HG03432 (cell line): ENCODE measurements around the gene NEB.
"Not testable (repeated sequence)": the region's sequence is repeated elsewhere in the genome, so short reads cannot be mapped to it uniquely, and the experiment has no call there.

Source experiments
- ATAC-seq: cut with Tn5 transposase; IDR thresholded peaks from one replicate; pipeline ENCODE4 v1.9.1; 2021; ENCODE audit warnings: mild to moderate bottlenecking, moderate library complexity; ENCODE audit not compliant: unreplicated experiment

NEB gene

GRCh38 chr2:151569167-151569566 lies 165.1 kb downstream of the NEB start:
- ATAC-seq = no peak

GRCh38 chr2:151568501-151568900 lies 165.8 kb downstream of the NEB start:
- ATAC-seq = no peak

- no peak for ATAC-seq
Observed at GRCh38 chr2:151567006-151567405, 167.3 kb downstream of the NEB start.

GRCh38 chr2:151562398-151562797 lies 171.9 kb downstream of the NEB start:
- ATAC-seq = no peak

GRCh38 chr2:151560289-151560688 lies 174.0 kb downstream of the NEB start:
- ATAC-seq = no peak

- not testable (repeated sequence) for ATAC-seq
Observed at GRCh38 chr2:151559431-151559830, 174.8 kb downstream of the NEB start.

GRCh38 chr2:151557883-151558282 lies 176.4 kb downstream of the NEB start:
- ATAC-seq = not testable (repeated sequence)

- ATAC-seq = no peak
Observed at GRCh38 chr2:151556121-151556520, 178.2 kb downstream of the NEB start.

GRCh38 chr2:151552287-151552686 lies 182.0 kb downstream of the NEB start:
- no peak for ATAC-seq

GRCh38 chr2:151551556-151551955 lies 182.7 kb downstream of the NEB start:
- ATAC-seq = no peak

GRCh38 chr2:151549191-151549590 lies 185.1 kb downstream of the NEB start:
- no peak for ATAC-seq

- no peak for ATAC-seq
Observed at GRCh38 chr2:151544449-151544848, 189.8 kb downstream of the NEB start.

- no peak for ATAC-seq
Observed at GRCh38 chr2:151543876-151544275, 190.4 kb downstream of the NEB start.

GRCh38 chr2:151534001-151534400 lies 200.3 kb downstream of the NEB start:
- ATAC-seq = no peak

GRCh38 chr2:151533127-151533526 lies 201.1 kb downstream of the NEB start:
- no peak for ATAC-seq

- ATAC-seq = no peak
Observed at GRCh38 chr2:151526572-151527090, 207.6 kb downstream of the NEB start.

GRCh38 chr2:151525821-151526373 lies 208.4 kb downstream of the NEB start:
- no peak for ATAC-seq

GRCh38 chr2:151523850-151524249 lies 210.4 kb downstream of the NEB start:
- ATAC-seq = no peak

- no peak for ATAC-seq
Observed at GRCh38 chr2:151522556-151522955, 211.7 kb downstream of the NEB start.

GRCh38 chr2:151520976-151521375 lies 213.3 kb downstream of the NEB start:
- ATAC-seq = no peak

GRCh38 chr2:151518802-151519201 lies 215.5 kb downstream of the NEB start:
- ATAC-seq = no peak

GRCh38 chr2:151508519-151508918 lies 225.8 kb downstream of the NEB start:
- ATAC-seq = no peak

GRCh38 chr2:151506170-151506569 lies 228.1 kb downstream of the NEB start:
- no peak for ATAC-seq
